Transverse colon (tissue), 4 donors: ENCODE results near the gene WDR11. TPM values are rescaled to one million over a fixed set of nuclear protein-coding genes. Genes with fewer than 3 reads are reported as not detected.

Source experiments
- DNase-seq: peaks from one replicate; pipeline ENCODE4 v3.0.0-alpha.2; 2019
- H3K27ac ChIP-seq, 4 donors: fragments of 200-600 bp; sonication (generic); 2 replicates each; pipeline ENCODE4 v1.5.1; 2016 to 2018; ENCODE audit warnings: inconsistent platforms in 4 of 4
- H3K27me3 ChIP-seq: fragments of 200-600 bp; sonication (generic); 2 replicates; pipeline ENCODE4 v1.5.1; 2017; ENCODE audit warnings: inconsistent platforms
- H3K36me3 ChIP-seq, 4 donors: fragments of 200-600 bp; sonication (generic); 2 replicates each; pipeline ENCODE4 v1.5.1; 2017 to 2019; ENCODE audit warnings: inconsistent platforms in 4 of 4
- H3K4me1 ChIP-seq, 4 donors: fragments of 200-600 bp; sonication (generic); 2 replicates each; pipeline ENCODE4 v1.5.1; 2017 to 2020; ENCODE audit warnings: inconsistent platforms in 4 of 4
- H3K4me3 ChIP-seq, 4 donors: fragments of 200-600 bp; sonication (generic); 1 replicate in 1 of 4; 2 replicates in 3 of 4; pipeline versions ENCODE4 v1.5.1 to v1.6.1; 2017 to 2019; ENCODE audit warnings: inconsistent platforms in 4 of 4
- H3K9me3 ChIP-seq, 2 donors: fragments of 200-600 bp; sonication (generic); 2 replicates each; pipeline ENCODE4 v1.5.1; 2017 to 2019; ENCODE audit warnings: inconsistent platforms in 2 of 2
- CTCF ChIP-seq, 5 experiments: fragments of 200-600 bp in 3 of 5; fragments of 450-650 bp in 2 of 5; sonication (generic) in 3 of 5; IDR thresholded peaks; 1 replicate in 2 of 5; 2 replicates in 3 of 5; pipeline ENCODE4 v1.5.1; 2016 to 2017; ENCODE audit warnings: antibody characterized with exemption in 5 of 5, inconsistent platforms in 3 of 5, mild to moderate bottlenecking in 2 of 5, moderate library complexity in 1 of 5
- EP300 ChIP-seq: sonication (generic); formaldehyde crosslinking; IDR thresholded peaks from one replicate; pipeline ENCODE4 v1.6.1; 2017; ENCODE audit warnings: antibody characterized with exemption, low read depth
- POLR2A ChIP-seq: fragments of 450-650 bp; IDR thresholded peaks from one replicate; pipeline ENCODE4 v1.6.1; 2016; ENCODE audit warnings: antibody characterized with exemption, mild to moderate bottlenecking, moderate library complexity
- POLR2AphosphoS5 ChIP-seq, 3 donors: sonication (generic); formaldehyde crosslinking; IDR thresholded peaks; one replicate each; pipeline ENCODE4 v1.6.1; 2016; ENCODE audit warnings: antibody characterized with exemption in 3 of 3
- WGBS, 2 donors: methylation state at CpG; one replicate each; pipeline ENCODE4 v1.1.5; 2018; ENCODE audit warnings: low coverage in 1 of 2; 5-methylcytosine and 5-hydroxymethylcytosine counted together
- in situ Hi-C, 4 donors: fragments of 200-750 bp; cut with MboI; loops; one replicate each; pipeline versions ENCODE4 v1.15.0 to v1.15.1; 2017; ENCODE audit warnings: low sequenced_read_pairs in 3 of 4, low pct_ligation_motif_present in 1 of 4, low pct_unique_long_range_greater_than_20kb in 1 of 4
- intact Hi-C: fragments of 100-400 bp; cut with DNase I; formaldehyde crosslinking; loops from one replicate; pipeline ENCODE4 v1.15.1; 2023; ENCODE audit warnings: low total_unique reads
- total RNA-seq, 4 donors: library from RNA; depleted of rRNA; stranded (reverse); fragments of >200 nt; gene quantifications; one replicate each; pipeline ENCODE4 v1.1.0, GENCODE V29; 2016

WDR11 gene
- total RNA-seq, 4 donors from 2014 or later = 29.5 to 80.0 (median 57.9) TPM

GRCh38 chr10:120940299-120940900 lies 89.2 kb downstream of the WDR11 start:
- H3K4me3 ChIP-seq = no peak overlapping the region
- peaks cover 3% of the 10 kb centered on the region for H3K27me3 ChIP-seq
- no peak for DNase-seq
- in situ Hi-C loops (loop anchor here (5.0 to 25.0 kb wide), 7 partner anchors 664 to 947 kb away; no protein-coding TSS in a partner anchor), intact Hi-C loops (no loop called here)
- H3K36me3 ChIP-seq = no peaks in the 10 kb centered on the region
- H3K27ac ChIP-seq = no peak overlapping the region
- TF ChIP-seq CTCF (IDR thresholded peaks at IDR 0.05) (no peak), POLR2A (no peak), POLR2AphosphoS5 (IDR thresholded peaks at IDR 0.05) (no peak), EP300 (no peak)
- WGBS, 2 donors = 42 to 46% methylated on average over 6 to 12 of the region's 13 CpGs
- no peaks in the 10 kb centered on the region for H3K9me3 ChIP-seq
- H3K4me1 ChIP-seq = peaks cover 0 to 7% (median 0%) of the 10 kb centered on the region in 4 donors

GRCh38 chr10:120941501-120941900 lies 90.3 kb downstream of the WDR11 start:
- H3K36me3 ChIP-seq = no peaks in the 10 kb centered on the region
- no peak overlapping the region for H3K27ac ChIP-seq
- DNase-seq = no peak
- 73 to 75% methylated on average over 5 of the region's 5 CpGs for WGBS, 2 donors
- H3K9me3 ChIP-seq = no peaks in the 10 kb centered on the region
- H3K27me3 ChIP-seq = peaks cover 3% of the 10 kb centered on the region
- H3K4me3 ChIP-seq = no peak overlapping the region
- peaks cover 0 to 7% (median 7%) of the 10 kb centered on the region in 4 donors for H3K4me1 ChIP-seq
- intact Hi-C loops = no loop called here
- TF ChIP-seq POLR2A = no peak
- no peak for TF ChIP-seq POLR2AphosphoS5 (IDR thresholded peaks at IDR 0.05)
- TF ChIP-seq EP300 = no peak
- in situ Hi-C loops = loop anchor here (5.0 to 25.0 kb wide), 7 partner anchors 663 to 946 kb away; no protein-coding TSS in a partner anchor

GRCh38 chr10:120942806-120943413 lies 91.7 kb downstream of the WDR11 start:
- peaks cover 0 to 7% (median 7%) of the 10 kb centered on the region in 4 donors for H3K4me1 ChIP-seq
- 25% methylated on average over 23 of the region's 23 CpGs; no CpG with 5 or more reads in 1 of the 2 donors for WGBS, 2 donors
- in situ Hi-C loops (loop anchor here (5.0 to 25.0 kb wide), 7 partner anchors 662 to 944 kb away; no protein-coding TSS in a partner anchor), intact Hi-C loops (no loop called here)
- peak; percentile 83 for DNase-seq
- no peak overlapping the region for H3K27ac ChIP-seq
- TF ChIP-seq CTCF (IDR thresholded peaks at IDR 0.05) (peak; percentile 84 to 91 (median 89)), POLR2A (no peak)
- peaks cover 3% of the 10 kb centered on the region for H3K27me3 ChIP-seq
- H3K36me3 ChIP-seq = no peaks in the 10 kb centered on the region
- no peaks in the 10 kb centered on the region for H3K9me3 ChIP-seq
- no peak overlapping the region for H3K4me3 ChIP-seq

GRCh38 chr10:120943542-120943941 lies 92.4 kb downstream of the WDR11 start:
- Histone ChIP-seq H3K27me3 (peaks cover 3% of the 10 kb centered on the region), H3K4me3 (no peak overlapping the region), H3K4me1 (peaks cover 0 to 7% (median 7%) of the 10 kb centered on the region in 4 donors), H3K36me3 (no peaks in the 10 kb centered on the region), H3K9me3 (no peaks in the 10 kb centered on the region), H3K27ac (no peak overlapping the region)
- no peak for TF ChIP-seq EP300
- no peak for TF ChIP-seq POLR2AphosphoS5 (IDR thresholded peaks at IDR 0.05)
- no peak for TF ChIP-seq CTCF (IDR thresholded peaks at IDR 0.05)
- TF ChIP-seq POLR2A = no peak
- intact Hi-C loops (no loop called here), in situ Hi-C loops (loop anchor here (5.0 to 25.0 kb wide), 7 partner anchors 661 to 944 kb away; no protein-coding TSS in a partner anchor)
- DNase-seq = no peak
- WGBS, 2 donors = 80% methylated on average over 6 of the region's 6 CpGs; no CpG with 5 or more reads in 1 of the 2 donors
